WERI-Rb-1 (cell line): ENCODE measurements around the gene MYF5.

ENCODE experiments used
- DNase-seq: peaks from one replicate; pipeline ENCODE4 v3.0.0-alpha.2; 2020
- H3K27ac ChIP-seq: fragments of 250-450 bp; sonication (Bioruptor Pico); 2 replicates; pipeline ENCODE4 v1.5.1; 2020; ENCODE audit warnings: mild to moderate bottlenecking, moderate library complexity
- H3K27me3 ChIP-seq: fragments of 250-450 bp; sonication (Bioruptor Pico); 2 replicates; pipeline ENCODE4 v1.5.1; 2021; ENCODE audit warnings: mild to moderate bottlenecking, low read depth, moderate library complexity; ENCODE audit not compliant: insufficient read depth, severe bottlenecking
- H3K36me3 ChIP-seq: fragments of 250-450 bp; sonication (Bioruptor Pico); 2 replicates; pipeline ENCODE4 v1.5.1; 2020; ENCODE audit warnings: mild to moderate bottlenecking, moderate library complexity
- H3K4me3 ChIP-seq: 2 replicates; pipeline ENCODE4 v1.5.1; 2011; ENCODE audit warnings: low read depth, mild to moderate bottlenecking, control low read depth, low read length
- H3K9me3 ChIP-seq: fragments of 250-450 bp; sonication (Bioruptor Pico); 2 replicates; pipeline ENCODE4 v1.5.1; 2021; ENCODE audit warnings: mild to moderate bottlenecking, moderate library complexity; ENCODE audit not compliant: severe bottlenecking
- CTCF ChIP-seq: IDR thresholded peaks from 2 replicates; pipeline ENCODE4 v1.5.1; 2011; ENCODE audit warnings: low read depth, mild to moderate bottlenecking, control low read depth, inconsistent platforms, low read length

Gene MYF5

DNA sequence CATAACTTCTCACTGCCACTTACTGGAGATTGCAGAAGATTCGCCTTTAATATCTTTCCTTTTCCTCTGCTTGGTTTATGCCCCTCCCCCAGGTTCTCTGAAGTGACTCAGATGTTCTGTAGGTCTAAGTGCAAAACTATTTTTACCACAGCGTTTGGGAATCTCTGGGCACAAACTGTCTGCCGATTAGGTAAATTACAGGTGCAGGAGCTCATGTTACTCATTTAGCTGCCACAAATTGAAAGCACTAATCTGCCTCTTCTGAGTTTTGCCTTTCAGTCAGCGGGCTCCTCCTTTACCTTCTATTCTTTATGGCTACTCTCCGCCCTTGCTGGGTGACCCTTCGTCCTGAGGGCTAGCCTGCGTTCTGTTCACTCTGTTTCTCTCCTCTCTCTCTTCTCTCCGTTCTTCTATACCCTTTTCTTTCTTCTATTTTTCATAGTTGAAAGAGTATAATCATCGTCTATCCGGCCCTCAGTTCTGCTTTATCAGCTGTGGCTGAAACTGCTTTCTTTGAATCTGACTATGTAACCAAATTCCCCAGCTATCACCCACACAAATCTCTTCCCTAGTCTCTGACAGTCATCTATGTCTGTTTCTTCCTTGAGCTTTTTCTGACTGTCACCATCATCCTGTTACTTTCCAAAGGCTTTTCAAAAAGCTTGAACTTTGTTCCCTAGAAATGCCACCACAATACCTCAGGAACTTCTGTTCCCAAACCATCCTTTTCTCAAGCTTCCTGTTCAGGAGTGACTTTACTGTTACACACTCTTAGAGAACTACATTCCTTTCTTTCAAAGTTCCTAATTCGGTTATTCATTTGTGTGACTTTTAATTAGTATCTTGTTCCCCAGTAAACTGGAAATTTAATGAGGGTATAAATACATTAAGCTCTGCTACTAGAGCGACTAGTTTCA, 13.6 kb upstream of the MYF5 start:
- Histone ChIP-seq H3K4me3 (no peak overlapping the region), H3K27me3 (no peaks in the 10 kb centered on the region), H3K27ac (no peak overlapping the region), H3K9me3 (no peaks in the 10 kb centered on the region), H3K36me3 (no peaks in the 10 kb centered on the region)
- no peak for TF ChIP-seq CTCF
- no peak for DNase-seq

DNA sequence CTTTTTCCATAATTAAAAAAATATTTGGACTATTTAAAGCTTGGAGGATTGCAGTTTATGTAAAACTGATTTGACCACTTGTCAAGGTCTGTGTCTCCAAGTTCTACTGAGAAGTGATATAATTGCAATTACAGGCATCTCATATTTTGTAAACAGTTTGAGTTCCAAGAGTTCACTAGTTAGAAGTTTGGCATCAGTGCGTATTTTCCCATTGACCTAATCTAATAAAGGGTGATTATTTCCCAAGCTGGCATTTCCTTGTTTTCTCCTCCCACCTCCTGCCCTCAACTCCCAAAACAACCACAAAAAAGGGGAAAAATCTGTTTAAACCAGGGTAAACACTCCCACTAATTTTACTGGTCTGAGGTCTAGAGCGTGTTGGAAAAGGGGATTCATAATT, 12.3 kb upstream of the MYF5 start:
- H3K9me3 ChIP-seq = no peaks in the 10 kb centered on the region
- H3K36me3 ChIP-seq = no peaks in the 10 kb centered on the region
- H3K27ac ChIP-seq = no peak overlapping the region
- H3K27me3 ChIP-seq = no peaks in the 10 kb centered on the region
- no peak for DNase-seq
- TF ChIP-seq CTCF = no peak
- no peak overlapping the region for H3K4me3 ChIP-seq

DNA sequence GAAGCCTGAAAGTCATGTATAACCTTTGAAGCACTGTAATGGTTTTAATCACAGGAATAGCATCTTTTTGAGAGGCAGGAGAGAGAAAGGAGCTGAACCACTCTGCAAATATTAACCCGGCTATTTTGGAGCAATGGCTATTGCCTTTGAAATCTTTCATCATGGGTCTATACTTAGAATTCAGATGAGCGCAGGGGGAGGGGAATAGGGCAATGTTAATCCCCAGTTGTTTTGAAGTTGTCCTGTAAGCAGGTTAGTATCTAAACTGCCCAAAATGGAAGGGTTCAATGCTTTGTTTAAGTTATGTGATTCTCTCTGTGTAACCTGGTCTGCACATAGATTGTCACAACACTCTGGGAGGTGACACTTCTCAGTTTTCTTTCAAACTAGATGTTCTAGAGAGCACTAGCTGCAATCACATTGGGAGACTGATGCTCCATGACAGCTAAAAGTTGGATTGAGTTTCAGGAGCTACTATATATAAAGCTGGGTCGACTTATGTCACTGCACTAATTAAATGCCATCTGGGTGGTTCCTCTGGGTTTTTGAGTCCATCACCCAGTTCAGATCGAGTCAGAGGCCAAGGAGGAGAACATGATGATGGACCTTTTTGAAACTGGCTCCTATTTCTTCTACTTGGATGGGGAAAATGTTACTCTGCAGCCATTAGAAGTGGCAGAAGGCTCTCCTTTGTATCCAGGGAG, 9.4 kb upstream of the MYF5 start, which contains the start of gene MYF6:
Gene MYF6 (plus strand): TSS at position 509 of the 704 bp plus-strand sequence. CDS start 86 bp downstream, at position 595.
- Histone ChIP-seq H3K27me3 (no peaks in the 10 kb centered on the region), H3K9me3 (no peaks in the 10 kb centered on the region), H3K4me3 (no peak within 1 kb of the TSS)

DNA sequence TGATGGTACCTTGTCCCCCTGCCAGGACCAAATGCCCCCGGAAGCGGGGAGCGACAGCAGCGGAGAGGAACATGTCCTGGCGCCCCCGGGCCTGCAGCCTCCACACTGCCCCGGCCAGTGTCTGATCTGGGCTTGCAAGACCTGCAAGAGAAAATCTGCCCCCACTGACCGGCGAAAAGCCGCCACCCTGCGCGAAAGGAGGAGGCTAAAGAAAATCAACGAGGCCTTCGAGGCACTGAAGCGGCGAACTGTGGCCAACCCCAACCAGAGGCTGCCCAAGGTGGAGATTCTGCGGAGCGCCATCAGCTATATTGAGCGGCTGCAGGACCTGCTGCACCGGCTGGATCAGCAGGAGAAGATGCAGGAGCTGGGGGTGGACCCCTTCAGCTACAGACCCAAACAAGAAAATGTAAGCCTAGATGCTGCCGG, 8.9 kb upstream of the MYF5 start:
- TF ChIP-seq CTCF = no peak
- H3K4me3 ChIP-seq = no peak overlapping the region
- no peak for DNase-seq
- no peaks in the 10 kb centered on the region for H3K27me3 ChIP-seq
- H3K9me3 ChIP-seq = no peaks in the 10 kb centered on the region
- H3K36me3 ChIP-seq = no peaks in the 10 kb centered on the region
- H3K27ac ChIP-seq = no peak overlapping the region

More for the DNA sequence above, 9.4 kb upstream of the MYF5 start, which contains the start of gene MYF6:
- DNase-seq = no peak
- no peak for TF ChIP-seq CTCF
- Histone ChIP-seq H3K36me3 (no peaks in the 10 kb centered on the region), H3K27ac (no peak within 1 kb of the TSS)

- Histone ChIP-seq H3K27me3 (no peaks in the 10 kb centered on the region), H3K4me3 (no peak overlapping the region), H3K9me3 (no peaks in the 10 kb centered on the region), H3K27ac (no peak overlapping the region), H3K36me3 (no peaks in the 10 kb centered on the region)
- TF ChIP-seq CTCF = no peak
- no peak for DNase-seq
These were observed 8.3 kb upstream of the MYF5 start for GRCh38 chr12:80708259-80708974.
